ENCODE data around the gene SDC1. TPM values are rescaled to one million over a fixed set of nuclear protein-coding genes. Genes with fewer than 3 reads are reported as not detected.

SDC1 gene
- total and polyA plus RNA-seq, 8 donors, result 88.9 to 278 (median 117) TPM

- peak; percentile 51 for ATAC-seq
- intact Hi-C loops (cut with DNase I), result no loop called here
- H3K9me3 ChIP-seq, result no peaks in the 10 kb centered on the region
- peak in 3 of 4 donors; percentile 76 to 79 (median 78) for DNase-seq
- no peaks in the 10 kb centered on the region for H3K27me3 ChIP-seq
- TF ChIP-seq CTCF (IDR thresholded peaks at IDR 0.05), result no peak
- H3K4me3 ChIP-seq, result no peak overlapping the region
- peaks cover 5 to 26% of the 10 kb centered on the region in 2 donors for H3K4me1 ChIP-seq
- H3K27ac ChIP-seq, result peak overlapping the region; percentile 78
- H3K36me3 ChIP-seq, result no peaks in the 10 kb centered on the region
Measured at GRCh38 chr2:20184067-20184938, 40.6 kb downstream of the SDC1 start.

GRCh38 chr2:20183373-20183772 lies 41.6 kb downstream of the SDC1 start:
- Histone ChIP-seq H3K27ac (peak overlapping the region; percentile 14 to 78), H3K27me3 (no peaks in the 10 kb centered on the region), H3K36me3 (no peaks in the 10 kb centered on the region), H3K4me3 (no peak overlapping the region), H3K9me3 (no peaks in the 10 kb centered on the region), H3K4me1 (peaks cover 5 to 26% of the 10 kb centered on the region in 2 donors)
- ATAC-seq, result no peak
- no peak for DNase-seq
- no peak for TF ChIP-seq CTCF (IDR thresholded peaks at IDR 0.05)
- intact Hi-C loops (cut with DNase I), result no loop called here

GRCh38 chr2:20182241-20182931 lies 42.5 kb downstream of the SDC1 start:
- intact Hi-C loops (cut with DNase I), result no loop called here
- peak overlapping the region; percentile 42 to 43 for H3K27ac ChIP-seq
- ATAC-seq, result peak; percentile 32

DNA sequence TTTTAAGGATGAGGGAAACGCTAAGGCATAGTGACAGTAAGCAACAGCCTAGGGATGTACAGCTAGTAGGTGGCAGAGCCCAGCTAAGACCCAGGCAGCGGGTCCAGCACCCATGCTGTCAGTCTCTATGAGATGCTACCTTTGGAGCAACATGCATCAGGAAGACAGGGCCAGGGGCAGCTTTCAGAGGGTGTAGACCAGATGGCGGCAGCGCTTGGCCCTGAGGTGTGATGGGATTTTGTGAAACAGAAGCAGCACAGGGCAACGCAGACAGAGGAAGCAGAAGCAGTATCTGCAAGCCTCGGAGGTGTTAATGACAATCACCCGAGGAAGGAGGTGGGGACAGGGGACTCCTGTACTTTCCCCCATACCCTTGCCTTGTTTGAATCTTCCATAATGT lies 43.2 kb downstream of the SDC1 start:
- DNase-seq, result peak in 1 of 4 donors; percentile 38
- Histone ChIP-seq H3K4me3 (no peak overlapping the region), H3K4me1 (peaks cover 8 to 26% of the 10 kb centered on the region in 2 donors), H3K27me3 (no peaks in the 10 kb centered on the region), H3K27ac (peak overlapping the region in 1 of 2 donors; percentile 43), H3K36me3 (no peaks in the 10 kb centered on the region), H3K9me3 (no peaks in the 10 kb centered on the region)
- no peak for TF ChIP-seq CTCF (IDR thresholded peaks at IDR 0.05)
- ATAC-seq, result no peak
- intact Hi-C loops (cut with DNase I), result no loop called here

More at GRCh38 chr2:20182241-20182931, 42.5 kb downstream of the SDC1 start:
- H3K9me3 ChIP-seq, result no peaks in the 10 kb centered on the region
- H3K36me3 ChIP-seq, result no peaks in the 10 kb centered on the region
- H3K27me3 ChIP-seq, result no peaks in the 10 kb centered on the region
- peak in 2 of 4 donors; percentile 90 to 91 for DNase-seq
- no peak overlapping the region for H3K4me3 ChIP-seq
- no peak for TF ChIP-seq CTCF (IDR thresholded peaks at IDR 0.05)
- H3K4me1 ChIP-seq, result peaks cover 8 to 26% of the 10 kb centered on the region in 2 donors

Measured in left lung (tissue), 10 donors.